Fibroblast of lung (primary cell): ENCODE measurements around the gene OCA2.

Experiments used
- EZH2 ChIP-seq: IDR thresholded peaks from 2 replicates; pipeline ENCODE4 v1.5.1; 2012; ENCODE audit warnings: low read length, control low read depth, mild to moderate bottlenecking; ENCODE audit errors: missing control alignments
- TF ChIP-seq, protein P1 (sequence below), 2 donors: IDR thresholded peaks in 1 of 2; conservative IDR thresholded peaks in 1 of 2; 1 replicate in 1 of 2; 2 replicates in 1 of 2; pipeline ENCODE4 v1.5.1; 2011 to 2012; ENCODE audit warnings: low read length in 2 of 2, control low read depth in 1 of 2, inconsistent platforms in 1 of 2, low read depth in 1 of 2, mild to moderate bottlenecking in 1 of 2

DNA sequence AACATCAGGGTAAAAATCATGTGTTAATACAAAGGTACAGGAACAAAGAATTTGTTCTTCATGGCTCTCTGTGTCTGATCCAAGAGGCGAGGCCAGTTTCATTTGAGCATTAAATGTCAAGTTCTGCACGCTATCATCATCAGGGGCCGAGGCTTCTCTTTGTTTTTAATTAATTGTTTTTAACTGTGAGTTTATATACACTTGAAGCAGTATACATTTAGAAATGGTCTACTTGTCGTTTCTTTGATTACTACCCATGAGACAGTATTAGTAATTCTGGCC, 21.2 kb upstream of the OCA2 start:
- no peak for TF ChIP-seq EZH2
- TF ChIP-seq, protein P1, sequence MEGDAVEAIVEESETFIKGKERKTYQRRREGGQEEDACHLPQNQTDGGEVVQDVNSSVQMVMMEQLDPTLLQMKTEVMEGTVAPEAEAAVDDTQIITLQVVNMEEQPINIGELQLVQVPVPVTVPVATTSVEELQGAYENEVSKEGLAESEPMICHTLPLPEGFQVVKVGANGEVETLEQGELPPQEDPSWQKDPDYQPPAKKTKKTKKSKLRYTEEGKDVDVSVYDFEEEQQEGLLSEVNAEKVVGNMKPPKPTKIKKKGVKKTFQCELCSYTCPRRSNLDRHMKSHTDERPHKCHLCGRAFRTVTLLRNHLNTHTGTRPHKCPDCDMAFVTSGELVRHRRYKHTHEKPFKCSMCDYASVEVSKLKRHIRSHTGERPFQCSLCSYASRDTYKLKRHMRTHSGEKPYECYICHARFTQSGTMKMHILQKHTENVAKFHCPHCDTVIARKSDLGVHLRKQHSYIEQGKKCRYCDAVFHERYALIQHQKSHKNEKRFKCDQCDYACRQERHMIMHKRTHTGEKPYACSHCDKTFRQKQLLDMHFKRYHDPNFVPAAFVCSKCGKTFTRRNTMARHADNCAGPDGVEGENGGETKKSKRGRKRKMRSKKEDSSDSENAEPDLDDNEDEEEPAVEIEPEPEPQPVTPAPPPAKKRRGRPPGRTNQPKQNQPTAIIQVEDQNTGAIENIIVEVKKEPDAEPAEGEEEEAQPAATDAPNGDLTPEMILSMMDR (conservative IDR thresholded peaks at IDR 0.05 in 1 of 2, IDR thresholded peaks at IDR 0.05 in 1 of 2; ENCODE audit: low read depth in 1 of 2, low read length in 2 of 2) = no peak
